Uterus (tissue), 4 donors: ENCODE data around the gene TULP1. TPM values are rescaled to one million over a fixed set of nuclear protein-coding genes. Genes with fewer than 3 reads are reported as not detected.

ENCODE experiments used
- DNase-seq, 2 donors: peaks; one replicate each; pipeline ENCODE4 v3.0.0-alpha.2; 2019 to 2020
- H3K27ac ChIP-seq, 2 donors: fragments of 200-600 bp; sonication (generic); 1 replicate in 1 of 2; 2 replicates in 1 of 2; pipeline ENCODE4 v1.5.1; 2016 to 2018
- H3K27me3 ChIP-seq, 2 donors: fragments of 200-600 bp; sonication (generic); one replicate each; pipeline ENCODE4 v1.5.1; 2018 to 2019; ENCODE audit warnings: control low read depth in 1 of 2
- H3K36me3 ChIP-seq, 2 donors: fragments of 200-600 bp; sonication (generic); one replicate each; pipeline ENCODE4 v1.5.1; 2019; ENCODE audit warnings: control low read depth in 1 of 2
- H3K4me1 ChIP-seq, 2 donors: fragments of 200-600 bp; sonication (generic); one replicate each; pipeline ENCODE4 v1.5.1; 2018 to 2019; ENCODE audit warnings: control low read depth in 1 of 2
- H3K4me3 ChIP-seq, 2 donors: fragments of 200-600 bp; sonication (generic); 1 replicate in 1 of 2; 2 replicates in 1 of 2; pipeline ENCODE4 v1.5.1; 2018 to 2019; ENCODE audit warnings: mild to moderate bottlenecking in 1 of 2
- H3K9me3 ChIP-seq, 2 donors: fragments of 200-600 bp; sonication (generic); one replicate each; pipeline ENCODE4 v1.5.1; 2019; ENCODE audit warnings: control low read depth in 1 of 2
- CTCF ChIP-seq, 4 experiments: fragments of 200-600 bp in 2 of 4; fragments of 450-650 bp in 2 of 4; sonication (generic) in 2 of 4; IDR thresholded peaks; one replicate each; pipeline ENCODE4 v1.5.1; 2016 to 2019; ENCODE audit warnings: antibody characterized with exemption in 4 of 4, mild to moderate bottlenecking in 2 of 4, moderate library complexity in 1 of 4
- POLR2A ChIP-seq, 2 donors: fragments of 450-650 bp; IDR thresholded peaks; one replicate each; pipeline ENCODE4 v1.6.1; 2016; ENCODE audit warnings: antibody characterized with exemption in 2 of 2, mild to moderate bottlenecking in 1 of 2, moderate library complexity in 1 of 2
- intact Hi-C: fragments of 100-400 bp; cut with DNase I; formaldehyde crosslinking; loops from one replicate; pipeline ENCODE4 v1.15.1; 2023; ENCODE audit warnings: low total_unique reads
- total RNA-seq, 4 donors: library from RNA; depleted of rRNA in 3 of 4; stranded (reverse); fragments of >200 nt in 3 of 4; gene quantifications; one replicate each; pipeline versions ENCODE4 v1.1.0 to v1.2.4, GENCODE V29; 2014 to 2023
- donor health status: DM: yes; HTN: yes; CAD: no.

TULP1 gene
- total RNA-seq, 4 donors from 2014 or later = 1.6 to 3.2 (median 2.1) TPM; not detected in 1

GRCh38 chr6:35510916-35511561 lies 1.7 kb downstream of the TULP1 start:
- H3K9me3 ChIP-seq = no peaks in the 10 kb centered on the region
- TF ChIP-seq POLR2A (IDR thresholded peaks at IDR 0.05) (no peak), CTCF (IDR thresholded peaks at IDR 0.05) (no peak)
- H3K4me3 ChIP-seq = no peak overlapping the region
- no peak for DNase-seq
- H3K27ac ChIP-seq = no peak overlapping the region
- no peaks in the 10 kb centered on the region for H3K36me3 ChIP-seq
- intact Hi-C loops = no loop called here
- peaks cover 0 to 8% of the 10 kb centered on the region in 2 donors for H3K4me1 ChIP-seq
- H3K27me3 ChIP-seq = no peaks in the 10 kb centered on the region

GRCh38 chr6:35508542-35508941 lies 4.2 kb downstream of the TULP1 start:
- intact Hi-C loops = no loop called here
- H3K4me1 ChIP-seq = peaks cover 0 to 8% of the 10 kb centered on the region in 2 donors
- H3K9me3 ChIP-seq = no peaks in the 10 kb centered on the region
- H3K27me3 ChIP-seq = no peaks in the 10 kb centered on the region
- no peak for TF ChIP-seq CTCF (IDR thresholded peaks at IDR 0.05)
- TF ChIP-seq POLR2A (IDR thresholded peaks at IDR 0.05) = no peak
- H3K27ac ChIP-seq = no peak overlapping the region
- no peak for DNase-seq
- H3K36me3 ChIP-seq = no peaks in the 10 kb centered on the region
- H3K4me3 ChIP-seq = no peak overlapping the region

GRCh38 chr6:35508027-35508426 lies 4.7 kb downstream of the TULP1 start:
- peaks cover 0 to 8% of the 10 kb centered on the region in 2 donors for H3K4me1 ChIP-seq
- H3K27me3 ChIP-seq = no peaks in the 10 kb centered on the region
- no peak overlapping the region for H3K27ac ChIP-seq
- no peak for DNase-seq
- H3K9me3 ChIP-seq = no peaks in the 10 kb centered on the region
- no peak for TF ChIP-seq CTCF (IDR thresholded peaks at IDR 0.05)
- no peak for TF ChIP-seq POLR2A (IDR thresholded peaks at IDR 0.05)
- intact Hi-C loops = no loop called here
- no peaks in the 10 kb centered on the region for H3K36me3 ChIP-seq
- H3K4me3 ChIP-seq = no peak overlapping the region

- Histone ChIP-seq H3K36me3 (no peaks in the 10 kb centered on the region), H3K27ac (no peak overlapping the region), H3K4me3 (no peak overlapping the region), H3K9me3 (no peaks in the 10 kb centered on the region), H3K4me1 (peaks cover 0 to 8% of the 10 kb centered on the region in 2 donors), H3K27me3 (no peaks in the 10 kb centered on the region)
- TF ChIP-seq POLR2A (IDR thresholded peaks at IDR 0.05) (no peak), CTCF (IDR thresholded peaks at IDR 0.05) (no peak)
- DNase-seq = no peak
- intact Hi-C loops = no loop called here
These were observed 5.5 kb downstream of the TULP1 start for GRCh38 chr6:35507221-35507620.

- no peak overlapping the region for H3K4me3 ChIP-seq
- TF ChIP-seq CTCF (IDR thresholded peaks at IDR 0.05) (no peak), POLR2A (IDR thresholded peaks at IDR 0.05) (no peak)
- peaks cover 0 to 1% of the 10 kb centered on the region in 2 donors for H3K4me1 ChIP-seq
- no peaks in the 10 kb centered on the region for H3K9me3 ChIP-seq
- no peaks in the 10 kb centered on the region for H3K27me3 ChIP-seq
- H3K27ac ChIP-seq = no peak overlapping the region
- intact Hi-C loops = no loop called here
- no peaks in the 10 kb centered on the region for H3K36me3 ChIP-seq
- DNase-seq = no peak
These were observed 6.2 kb downstream of the TULP1 start for GRCh38 chr6:35506536-35506935.
